DND-41 (cell line): Measurements from ENCODE around the gene GATA2.
A peak's percentile ranks its signal among the peaks of the same experiment; 100 is the strongest.

Source experiments
- ATAC-seq: fragments of 200-7000 bp; cut with Tn5 transposase; 3 replicates; pipeline ENCODE4 v1.9.1; 2021; ENCODE audit warnings: low read depth; ENCODE audit not compliant: insufficient read depth
- DNase-seq: peaks from one replicate; pipeline ENCODE4 v3.0.0-alpha.2; 2020
- H2AFZ ChIP-seq: 2 replicates; pipeline ENCODE4 v1.6.0; 2012; ENCODE audit warnings: low read depth, low read length
- H3K27ac ChIP-seq: 2 replicates; pipeline ENCODE4 v1.5.1; 2012; ENCODE audit warnings: low read length, inconsistent platforms
- H3K27me3 ChIP-seq: fragments of 200-600 bp; sonication (generic); 2 replicates; pipeline ENCODE4 v1.6.0; 2012; ENCODE audit warnings: low read length, mild to moderate bottlenecking, inconsistent platforms; ENCODE audit not compliant: insufficient read depth, poor library complexity
- H3K36me3 ChIP-seq: 2 replicates; pipeline ENCODE4 v1.5.1; 2012; ENCODE audit warnings: low read length, inconsistent platforms; ENCODE audit not compliant: insufficient read depth
- H3K4me1 ChIP-seq: 2 replicates; pipeline ENCODE4 v1.5.1; 2012; ENCODE audit warnings: mild to moderate bottlenecking, low read length; ENCODE audit not compliant: insufficient read depth
- H3K4me2 ChIP-seq: 2 replicates; pipeline ENCODE4 v1.6.0; 2012; ENCODE audit warnings: mild to moderate bottlenecking, moderate library complexity, low read length, inconsistent platforms; ENCODE audit not compliant: insufficient read depth
- H3K4me3 ChIP-seq, 2 experiments: fragments of 200-600 bp in 1 of 2; shearing (Covaris generic) in 1 of 2; 2 replicates each; pipeline ENCODE4 v1.5.1; 2012 to 2016; ENCODE audit warnings: inconsistent platforms in 2 of 2, low read length in 2 of 2, mild to moderate bottlenecking in 2 of 2, low read depth in 1 of 2, moderate library complexity in 1 of 2
- H3K79me2 ChIP-seq: 2 replicates; pipeline ENCODE4 v1.6.0; 2012; ENCODE audit warnings: low read length, inconsistent platforms; ENCODE audit not compliant: insufficient read depth
- H3K9ac ChIP-seq: 2 replicates; pipeline ENCODE4 v1.6.0; 2012; ENCODE audit warnings: low read depth, mild to moderate bottlenecking, inconsistent platforms, low read length, moderate library complexity
- H3K9me3 ChIP-seq: 2 replicates; pipeline ENCODE4 v1.5.1; 2012; ENCODE audit warnings: low read length, moderate library complexity, mild to moderate bottlenecking, inconsistent platforms; ENCODE audit not compliant: insufficient read depth, severe bottlenecking
- H4K20me1 ChIP-seq: 2 replicates; pipeline ENCODE4 v1.6.0; 2012; ENCODE audit warnings: low read length; ENCODE audit not compliant: insufficient read depth
- EZH2 ChIP-seq: IDR thresholded peaks from 3 replicates; pipeline ENCODE4 v1.6.1; 2012; ENCODE audit warnings: borderline replicate concordance, low read depth, mild to moderate bottlenecking, moderate library complexity, low read length, inconsistent platforms; ENCODE audit not compliant: severe bottlenecking
- TF ChIP-seq, protein P1 (sequence below): IDR thresholded peaks from 2 replicates; pipeline ENCODE4 v1.5.1; 2012; ENCODE audit warnings: borderline replicate concordance, low read length, moderate library complexity, mild to moderate bottlenecking; ENCODE audit not compliant: poor library complexity, severe bottlenecking; ENCODE audit errors: extremely low read depth

Gene GATA2

GRCh38 chr3:128484404-128485281 lies 8.4 kb downstream of the GATA2 start:
- Histone ChIP-seq H3K9me3 (no peaks in the 10 kb centered on the region), H3K4me2 (no peak overlapping the region), H3K27me3 (peaks cover 64% of the 10 kb centered on the region), H3K4me3 (no peak overlapping the region), H3K4me1 (peaks cover 7% of the 10 kb centered on the region), H4K20me1 (peaks cover 11% of the 10 kb centered on the region), H3K79me2 (no peaks in the 10 kb centered on the region), H3K27ac (no peak overlapping the region), H3K9ac (no peak overlapping the region), H2AFZ (no peak overlapping the region), H3K36me3 (no peaks in the 10 kb centered on the region)
- TF ChIP-seq, protein P1, sequence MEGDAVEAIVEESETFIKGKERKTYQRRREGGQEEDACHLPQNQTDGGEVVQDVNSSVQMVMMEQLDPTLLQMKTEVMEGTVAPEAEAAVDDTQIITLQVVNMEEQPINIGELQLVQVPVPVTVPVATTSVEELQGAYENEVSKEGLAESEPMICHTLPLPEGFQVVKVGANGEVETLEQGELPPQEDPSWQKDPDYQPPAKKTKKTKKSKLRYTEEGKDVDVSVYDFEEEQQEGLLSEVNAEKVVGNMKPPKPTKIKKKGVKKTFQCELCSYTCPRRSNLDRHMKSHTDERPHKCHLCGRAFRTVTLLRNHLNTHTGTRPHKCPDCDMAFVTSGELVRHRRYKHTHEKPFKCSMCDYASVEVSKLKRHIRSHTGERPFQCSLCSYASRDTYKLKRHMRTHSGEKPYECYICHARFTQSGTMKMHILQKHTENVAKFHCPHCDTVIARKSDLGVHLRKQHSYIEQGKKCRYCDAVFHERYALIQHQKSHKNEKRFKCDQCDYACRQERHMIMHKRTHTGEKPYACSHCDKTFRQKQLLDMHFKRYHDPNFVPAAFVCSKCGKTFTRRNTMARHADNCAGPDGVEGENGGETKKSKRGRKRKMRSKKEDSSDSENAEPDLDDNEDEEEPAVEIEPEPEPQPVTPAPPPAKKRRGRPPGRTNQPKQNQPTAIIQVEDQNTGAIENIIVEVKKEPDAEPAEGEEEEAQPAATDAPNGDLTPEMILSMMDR, result no peak
- peak; percentile 1 for TF ChIP-seq EZH2
- no peak for DNase-seq
- ATAC-seq, result no peak

DNA sequence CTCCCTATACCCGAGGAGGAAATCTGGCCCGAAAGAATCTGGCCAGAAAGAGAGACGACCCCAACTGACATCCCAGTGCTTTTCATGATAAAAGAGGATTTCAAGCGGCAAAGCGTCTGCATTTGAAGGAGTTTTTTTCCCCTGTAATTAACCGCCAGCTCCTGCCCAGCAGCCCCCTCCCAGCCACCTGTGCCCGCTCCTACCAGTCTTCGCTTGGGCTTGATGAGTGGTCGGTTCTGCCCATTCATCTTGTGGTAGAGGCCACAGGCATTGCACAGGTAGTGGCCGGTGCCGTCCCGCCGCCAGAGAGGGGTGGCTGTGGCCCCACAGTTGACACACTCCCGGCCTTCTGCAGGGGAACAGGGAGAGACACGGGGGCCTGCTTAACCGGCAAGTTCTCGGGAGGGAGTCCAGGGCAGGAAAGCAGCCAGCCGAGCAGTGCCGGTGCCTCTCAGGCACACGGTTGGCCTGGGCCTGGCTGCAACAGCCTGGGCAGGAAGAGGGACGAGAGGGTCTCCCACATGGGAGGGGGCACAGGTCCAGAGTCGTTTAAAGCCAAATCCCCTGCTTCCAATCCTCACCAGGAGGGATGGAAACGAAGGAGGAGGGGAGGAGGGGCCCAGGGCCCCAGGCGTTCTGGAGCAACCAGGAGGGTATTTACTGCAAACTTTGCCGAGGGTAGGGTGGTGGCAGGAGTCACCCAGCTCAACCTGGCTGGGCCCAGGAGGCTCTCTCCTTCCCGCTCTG lies 9.2 kb downstream of the GATA2 start:
- Histone ChIP-seq H3K4me3 (no peak overlapping the region), H3K9ac (no peak overlapping the region), H3K4me1 (peaks cover 7% of the 10 kb centered on the region), H3K9me3 (no peaks in the 10 kb centered on the region), H3K79me2 (no peaks in the 10 kb centered on the region), H2AFZ (no peak overlapping the region), H3K27me3 (peaks cover 64% of the 10 kb centered on the region), H3K36me3 (no peaks in the 10 kb centered on the region), H4K20me1 (peaks cover 11% of the 10 kb centered on the region), H3K27ac (no peak overlapping the region), H3K4me2 (no peak overlapping the region)
- ATAC-seq (no peak), DNase-seq (no peak)
- peak; percentile 73 for TF ChIP-seq EZH2
- TF ChIP-seq, protein P1, result no peak

GRCh38 chr3:128482666-128483656 lies 10.0 kb downstream of the GATA2 start:
- H3K79me2 ChIP-seq, result no peaks in the 10 kb centered on the region
- peaks cover 62% of the 10 kb centered on the region for H3K27me3 ChIP-seq

More at GRCh38 chr3:128482666-128483656, 10.0 kb downstream of the GATA2 start:
- Histone ChIP-seq H2AFZ (no peak overlapping the region), H3K36me3 (no peaks in the 10 kb centered on the region), H3K27ac (no peak overlapping the region), H3K9me3 (no peaks in the 10 kb centered on the region), H3K9ac (no peak overlapping the region), H3K4me3 (no peak overlapping the region), H3K4me2 (no peak overlapping the region), H3K4me1 (peaks cover 7% of the 10 kb centered on the region), H4K20me1 (peaks cover 11% of the 10 kb centered on the region)
- ATAC-seq (no peak), DNase-seq (no peak)
- TF ChIP-seq, protein P1, result no peak
- TF ChIP-seq EZH2, result peak; percentile 40
